Caco-2 (cell line): ENCODE results near the gene CLMP. TPM values are rescaled to one million over a fixed set of nuclear protein-coding genes. Genes with fewer than 3 reads are reported as not detected.

Experiments used
- BruUV-seq: library from RNA; stranded (reverse); fragments of 400-500 nt; replicated peaks from 2 replicates; lab custom pipeline; 2021; lab: Mats Ljungman, UMichigan
- CTCF ChIA-PET: fragments of 300-600 bp; sonication (Branson Sonifier 250); formaldehyde crosslinking; loops from one replicate; lab custom pipeline; 2022; ENCODE audit warnings: antibody characterized with exemption; lab: Charles Lee
- POLR2A ChIA-PET: fragments of 300-600 bp; sonication (Branson Sonifier 250); formaldehyde crosslinking; loops from one replicate; lab custom pipeline; 2022; ENCODE audit warnings: antibody characterized with exemption; lab: Charles Lee
- DNase-seq, 2 experiments: peaks; one replicate each; pipeline versions ENCODE4 v3.0.0 to v3.0.0-alpha.2; 2020 to 2022
- H3K27me3 ChIP-seq: replicated peaks from 2 replicates; pipeline ENCODE4 v1.6.0; 2011; ENCODE audit warnings: low read length; ENCODE audit not compliant: control insufficient read depth, insufficient read depth
- H3K36me3 ChIP-seq: 2 replicates; pipeline ENCODE4 v1.5.1; 2011; ENCODE audit warnings: low read length; ENCODE audit not compliant: control insufficient read depth, insufficient read depth
- H3K4me1 ChIP-seq: fragments of 250-450 bp; sonication (Bioruptor Pico); 2 replicates; pipeline ENCODE4 v1.5.1; 2020; ENCODE audit warnings: mild to moderate bottlenecking
- H3K4me3 ChIP-seq: 2 replicates; pipeline ENCODE4 v1.5.1; 2011; ENCODE audit warnings: low read depth, mild to moderate bottlenecking, control low read depth, low read length
- H3K9me3 ChIP-seq: fragments of 250-450 bp; sonication (Bioruptor Pico); 2 replicates; pipeline ENCODE4 v1.5.1; 2020; ENCODE audit warnings: mild to moderate bottlenecking, moderate library complexity
- H3K27ac Mint-ChIP-seq: one replicate; pipeline ENCODE4 v1.8.0; 2022; ENCODE audit warnings: mixed read lengths; ENCODE audit not compliant: unreplicated experiment
- H3K27me3 Mint-ChIP-seq: one replicate; pipeline ENCODE4 v1.8.0; 2022; ENCODE audit warnings: mixed read lengths; ENCODE audit not compliant: insufficient read depth, unreplicated experiment
- H3K36me3 Mint-ChIP-seq: one replicate; pipeline ENCODE4 v1.8.0; 2022; ENCODE audit warnings: mild to moderate bottlenecking, mixed read lengths; ENCODE audit not compliant: insufficient read depth, unreplicated experiment
- H3K4me1 Mint-ChIP-seq: one replicate; pipeline ENCODE4 v1.8.0; 2022; ENCODE audit warnings: low read depth, mixed read lengths; ENCODE audit not compliant: unreplicated experiment
- H3K4me3 Mint-ChIP-seq: one replicate; pipeline ENCODE4 v1.8.0; 2022; ENCODE audit warnings: mild to moderate bottlenecking, moderate library complexity, mixed read lengths; ENCODE audit not compliant: unreplicated experiment
- H3K9me3 Mint-ChIP-seq: one replicate; pipeline ENCODE4 v1.8.0; 2022; ENCODE audit warnings: mixed read lengths; ENCODE audit not compliant: unreplicated experiment
- intact Hi-C: fragments of 100-400 bp; cut with micrococcal nuclease; formaldehyde crosslinking; loops from one replicate; pipeline ENCODE4 v1.10.0; 2022; ENCODE audit not compliant: unreplicated experiment
- total RNA-seq: library from RNA; stranded (reverse); gene quantifications from 2 replicates; pipeline ENCODE4 v1.2.3, GENCODE V29; 2022
- TF ChIP-seq, protein P1 (sequence below), 2 experiments: fragments of 200-600 bp in 1 of 2; IDR thresholded peaks; 1 replicate in 1 of 2; 2 replicates in 1 of 2; pipeline versions ENCODE4 v1.5.1 to v1.8.0; 2011 to 2022; ENCODE audit warnings: antibody characterized with exemption in 1 of 2, control low read depth in 1 of 2, inconsistent platforms in 1 of 2, low read depth in 1 of 2, low read length in 1 of 2, mild to moderate bottlenecking in 1 of 2, moderate library complexity in 1 of 2; ENCODE audit not compliant: insufficient read depth in 1 of 2, severe bottlenecking in 1 of 2, unreplicated experiment in 1 of 2

The CLMP gene
- total RNA-seq, 1 experiment from 2014 or later: 58.9 TPM

DNA sequence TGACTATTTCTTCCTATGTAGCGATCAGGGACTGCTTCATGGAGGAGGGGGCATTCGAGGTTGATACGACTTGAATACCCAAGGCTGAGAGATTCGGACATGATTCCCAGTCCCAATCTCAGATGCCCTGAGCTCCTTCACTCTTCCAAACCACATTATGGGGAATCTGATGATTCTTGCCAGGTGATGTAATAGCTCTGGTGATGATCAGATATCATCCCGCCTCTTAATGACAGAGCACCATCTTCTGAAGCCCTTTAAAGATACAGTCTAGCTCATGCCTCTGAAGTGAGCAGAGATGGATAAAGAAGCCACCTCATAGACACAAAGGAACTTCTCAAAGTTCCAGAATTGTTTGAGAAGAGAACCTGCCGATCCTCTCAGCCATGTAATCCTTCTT, 8.9 kb upstream of the CLMP start:
- Histone ChIP-seq H3K9me3 (no peaks in the 10 kb centered on the region), H3K4me3 (no peak overlapping the region), H3K4me1 (peaks cover 7% of the 10 kb centered on the region; the same call in 1 of the 2 replicates), H3K36me3 (no peaks in the 10 kb centered on the region), H3K27me3 (no peaks in the 10 kb centered on the region; the same call in 1 of the 2 replicates)
- ChIA-PET POLR2A (interaction anchor here (0.5 kb wide), 1 partner anchor 149 kb away, joined by 4 read pairs; no protein-coding TSS in a partner anchor), CTCF (interaction anchor here (0.9 to 1.3 kb wide), 3 partner anchors 11 to 58 kb away, joined by 3 to 4 read pairs (median 3); no protein-coding TSS in a partner anchor)
- Mint-ChIP-seq H3K4me3 (no peak overlapping the region), H3K9me3 (no peaks in the 10 kb centered on the region), H3K27ac (no peak overlapping the region), H3K4me1 (no peaks in the 10 kb centered on the region), H3K27me3 (no peaks in the 10 kb centered on the region), H3K36me3 (no peaks in the 10 kb centered on the region)
- no peak for DNase-seq
- intact Hi-C loops: no loop called here
- TF ChIP-seq, protein P1, sequence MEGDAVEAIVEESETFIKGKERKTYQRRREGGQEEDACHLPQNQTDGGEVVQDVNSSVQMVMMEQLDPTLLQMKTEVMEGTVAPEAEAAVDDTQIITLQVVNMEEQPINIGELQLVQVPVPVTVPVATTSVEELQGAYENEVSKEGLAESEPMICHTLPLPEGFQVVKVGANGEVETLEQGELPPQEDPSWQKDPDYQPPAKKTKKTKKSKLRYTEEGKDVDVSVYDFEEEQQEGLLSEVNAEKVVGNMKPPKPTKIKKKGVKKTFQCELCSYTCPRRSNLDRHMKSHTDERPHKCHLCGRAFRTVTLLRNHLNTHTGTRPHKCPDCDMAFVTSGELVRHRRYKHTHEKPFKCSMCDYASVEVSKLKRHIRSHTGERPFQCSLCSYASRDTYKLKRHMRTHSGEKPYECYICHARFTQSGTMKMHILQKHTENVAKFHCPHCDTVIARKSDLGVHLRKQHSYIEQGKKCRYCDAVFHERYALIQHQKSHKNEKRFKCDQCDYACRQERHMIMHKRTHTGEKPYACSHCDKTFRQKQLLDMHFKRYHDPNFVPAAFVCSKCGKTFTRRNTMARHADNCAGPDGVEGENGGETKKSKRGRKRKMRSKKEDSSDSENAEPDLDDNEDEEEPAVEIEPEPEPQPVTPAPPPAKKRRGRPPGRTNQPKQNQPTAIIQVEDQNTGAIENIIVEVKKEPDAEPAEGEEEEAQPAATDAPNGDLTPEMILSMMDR (IDR thresholded peaks at IDR 0.05; ENCODE audit: insufficient read depth in 1 of 2, low read depth in 1 of 2, low read length in 1 of 2, severe bottlenecking in 1 of 2, unreplicated experiment in 1 of 2): no peak
- BruUV-seq: no TSS peak

DNA sequence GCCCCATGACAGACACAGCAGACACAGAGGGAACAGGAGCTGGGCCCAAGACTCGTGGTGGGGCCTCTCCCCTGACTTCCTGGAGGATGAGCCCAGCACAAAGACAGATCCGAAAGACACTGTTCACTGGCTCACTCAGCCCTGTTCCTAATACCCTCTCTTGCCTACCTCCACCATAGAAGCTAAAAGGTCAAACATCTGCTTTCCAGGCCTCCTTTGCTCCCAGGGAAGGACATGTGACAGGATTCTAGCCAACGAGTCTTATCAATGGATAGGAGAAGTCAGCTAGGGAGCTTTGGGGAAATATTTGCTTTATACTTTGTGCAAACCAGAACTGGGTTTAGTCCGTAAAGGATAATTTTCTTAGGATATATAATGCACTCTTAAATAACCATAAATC, 8.4 kb upstream of the CLMP start:
- Mint-ChIP-seq H3K27me3 (no peaks in the 10 kb centered on the region), H3K4me1 (no peaks in the 10 kb centered on the region), H3K4me3 (no peak overlapping the region), H3K9me3 (no peaks in the 10 kb centered on the region), H3K36me3 (no peaks in the 10 kb centered on the region), H3K27ac (no peak overlapping the region)
- Histone ChIP-seq H3K36me3 (no peaks in the 10 kb centered on the region), H3K27me3 (no peaks in the 10 kb centered on the region; the same call in 1 of the 2 replicates), H3K9me3 (no peaks in the 10 kb centered on the region), H3K4me1 (peaks cover 7% of the 10 kb centered on the region; the same call in 1 of the 2 replicates), H3K4me3 (no peak overlapping the region)
- no TSS peak for BruUV-seq
- no peak for DNase-seq
- POLR2A ChIA-PET: interaction anchor here (0.5 kb wide), 1 partner anchor 149 kb away, joined by 4 read pairs; no protein-coding TSS in a partner anchor
- TF ChIP-seq, protein P1 (IDR thresholded peaks at IDR 0.05; ENCODE audit: insufficient read depth in 1 of 2, low read depth in 1 of 2, low read length in 1 of 2, severe bottlenecking in 1 of 2, unreplicated experiment in 1 of 2): no peak
- intact Hi-C loops: no loop called here
- CTCF ChIA-PET: interaction anchor here (0.9 to 1.3 kb wide), 3 partner anchors 10 to 58 kb away, joined by 3 to 4 read pairs (median 3); no protein-coding TSS in a partner anchor

DNA sequence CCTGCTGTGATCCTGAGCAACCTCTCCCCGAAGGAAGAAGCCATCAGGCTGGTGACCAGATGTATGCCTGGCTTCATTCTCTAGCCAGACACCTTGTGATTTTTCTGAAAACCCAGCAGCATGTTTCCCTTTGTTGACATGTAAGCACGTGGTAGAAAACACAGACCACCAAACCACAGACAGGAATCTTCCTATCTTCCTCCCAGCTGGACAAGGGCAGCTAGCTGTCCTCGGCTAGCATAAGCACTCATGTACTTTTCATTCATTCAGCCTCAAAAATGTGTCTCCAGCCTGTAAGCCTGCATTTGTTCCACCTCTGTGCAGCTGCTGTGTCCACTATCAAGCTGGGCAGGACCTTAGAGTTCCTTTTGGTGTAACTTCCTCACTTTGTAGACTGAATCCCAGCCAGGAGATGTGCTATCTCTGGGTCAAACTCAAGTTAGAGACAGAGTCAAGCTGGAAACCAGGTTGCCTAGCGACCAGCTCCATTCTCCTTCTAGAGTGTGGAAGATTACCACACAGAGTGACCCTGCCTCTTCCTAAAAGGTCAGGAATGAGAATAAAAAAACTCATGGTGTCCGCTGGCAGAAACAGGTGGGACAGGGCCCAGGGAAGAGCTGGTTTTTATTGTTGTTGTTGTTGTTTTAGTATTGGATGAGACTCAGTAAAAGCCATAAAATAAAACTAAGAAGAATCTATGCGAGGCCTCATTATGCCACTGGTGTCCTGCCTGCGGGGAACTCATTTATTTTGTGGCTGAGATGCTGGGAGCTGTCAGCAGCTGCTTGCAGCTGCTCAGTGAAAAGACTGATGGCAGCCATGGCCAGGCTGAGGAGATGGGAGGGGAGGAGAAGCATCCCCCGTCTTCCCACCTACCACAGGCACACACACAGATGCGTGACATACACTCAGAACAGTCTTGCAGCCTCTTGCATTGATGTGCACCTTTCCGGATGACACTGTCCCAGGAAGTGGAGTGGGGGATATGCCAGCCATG, 7.4 kb upstream of the CLMP start:
- Histone ChIP-seq H3K27me3 (no peaks in the 10 kb centered on the region; the same call in 1 of the 2 replicates), H3K4me3 (no peak overlapping the region), H3K36me3 (no peaks in the 10 kb centered on the region), H3K4me1 (peaks cover 7% of the 10 kb centered on the region; the same call in 1 of the 2 replicates), H3K9me3 (no peaks in the 10 kb centered on the region)
- TF ChIP-seq, protein P1 (IDR thresholded peaks at IDR 0.05; ENCODE audit: insufficient read depth in 1 of 2, low read depth in 1 of 2, low read length in 1 of 2, severe bottlenecking in 1 of 2, unreplicated experiment in 1 of 2): no peak
- Mint-ChIP-seq H3K9me3 (no peaks in the 10 kb centered on the region), H3K36me3 (no peaks in the 10 kb centered on the region), H3K27me3 (no peaks in the 10 kb centered on the region), H3K27ac (no peak overlapping the region), H3K4me1 (no peaks in the 10 kb centered on the region), H3K4me3 (no peak overlapping the region)
- intact Hi-C loops: no loop called here
- BruUV-seq: no TSS peak
- DNase-seq: no peak
- ChIA-PET CTCF (interaction anchor here (1.0 to 1.3 kb wide), 2 partner anchors 45 to 59 kb away, joined by 4 to 7 read pairs; no protein-coding TSS in a partner anchor), POLR2A (interaction anchor here (0.5 kb wide), 1 partner anchor 140 kb away, joined by 6 read pairs; the partner anchor contains the start of gene HSPA8)
